Effector memory CD4-positive, alpha-beta T cell (primary cell): ENCODE measurements around the gene TMEM42.
"Not testable (repeated sequence)": the region's sequence is repeated elsewhere in the genome, so short reads cannot be mapped to it uniquely, and the experiment has no call there.

Experiments
- DNase-seq, 3 donors: peaks; one replicate each; pipeline ENCODE4 v3.0.0-alpha.2; 2020
- H3K27ac ChIP-seq: 2 replicates; pipeline ENCODE4 v1.7.0; 2013; ENCODE audit warnings: mild to moderate bottlenecking, low read length, moderate library complexity; ENCODE audit not compliant: insufficient read depth, poor library complexity, severe bottlenecking
- H3K27me3 ChIP-seq: replicated peaks from 2 replicates; pipeline ENCODE4 v1.7.0; 2013; ENCODE audit warnings: mild to moderate bottlenecking, low read length; ENCODE audit not compliant: insufficient read depth, control insufficient read depth, poor library complexity, severe bottlenecking
- H3K36me3 ChIP-seq: 2 replicates; pipeline ENCODE4 v1.7.0; 2013; ENCODE audit warnings: mild to moderate bottlenecking, low read length, moderate library complexity; ENCODE audit not compliant: control insufficient read depth, insufficient read depth
- H3K4me1 ChIP-seq: 2 replicates; pipeline ENCODE4 v1.7.0; 2013; ENCODE audit warnings: low read length, mild to moderate bottlenecking; ENCODE audit not compliant: control insufficient read depth, insufficient read depth, poor library complexity, severe bottlenecking
- H3K4me3 ChIP-seq: 2 replicates; pipeline ENCODE4 v1.7.0; 2013; ENCODE audit warnings: low read length, low read depth, mild to moderate bottlenecking; ENCODE audit not compliant: insufficient read depth, poor library complexity, severe bottlenecking
- H3K9me3 ChIP-seq: 2 replicates; pipeline ENCODE4 v1.7.0; 2013; ENCODE audit warnings: mild to moderate bottlenecking, low read length, moderate library complexity; ENCODE audit not compliant: control insufficient read depth
- total RNA-seq, 3 donors: gene quantifications; one replicate each; lab custom pipeline; 2026; lab: John Stamatoyannopoulos, UW

Gene TMEM42
- 7.2 to 11.4 (median 9.5) reads per million in 3 donors for total RNA-seq

DNA sequence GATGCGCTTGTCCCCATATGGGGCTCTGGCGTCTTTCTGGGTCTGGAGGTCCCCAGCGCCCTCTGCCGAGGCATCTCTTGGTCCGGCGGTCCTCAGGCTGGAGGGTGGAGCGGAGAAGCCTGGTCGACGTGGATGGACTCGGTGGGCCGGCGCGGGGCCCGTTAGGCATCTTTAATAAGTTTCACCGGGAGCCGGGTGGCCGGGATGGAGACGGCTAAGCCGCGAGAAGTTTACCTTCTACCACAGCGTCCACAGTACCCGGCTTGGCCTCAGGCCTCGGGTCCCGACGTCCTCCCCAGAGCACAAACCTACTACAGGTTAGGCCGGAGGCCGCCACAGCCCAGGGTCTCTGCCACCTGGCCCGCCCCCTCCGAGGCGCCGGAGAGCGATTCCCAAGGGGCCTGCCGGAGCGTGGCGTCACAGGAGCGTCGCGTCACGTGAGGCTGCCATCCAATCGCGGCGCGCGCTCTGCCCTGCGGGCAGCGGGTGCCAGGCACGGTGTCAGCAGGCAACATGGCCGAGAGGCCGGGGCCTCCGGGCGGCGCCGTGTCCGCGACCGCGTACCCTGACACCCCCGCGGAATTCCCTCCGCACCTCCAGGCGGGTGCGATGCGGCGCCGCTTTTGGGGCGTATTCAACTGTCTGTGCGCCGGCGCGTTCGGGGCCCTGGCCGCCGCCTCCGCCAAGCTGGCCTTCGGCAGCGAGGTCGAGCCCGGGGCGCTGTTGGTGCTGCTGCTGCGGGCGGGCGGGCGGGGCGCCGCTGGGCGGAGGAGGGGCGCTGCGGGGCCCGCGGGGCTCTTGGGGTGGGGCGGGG lies at the start of gene TMEM42:
TSS of gene TMEM42 (plus strand) at position 501 of the 814 bp plus-strand sequence. CDS start at position 514, 13 bp downstream.
- peak within 1 kb of the TSS; percentile 56 for H3K4me3 ChIP-seq
- no peaks in the 10 kb centered on the region for H3K27me3 ChIP-seq
- no peaks in the 10 kb centered on the region for H3K9me3 ChIP-seq
- peaks cover 3% of the 10 kb centered on the region for H3K36me3 ChIP-seq
- H3K27ac ChIP-seq: peak within 1 kb of the TSS; percentile 62
- peaks cover 16% of the 10 kb centered on the region for H3K4me1 ChIP-seq
- DNase-seq: peak; percentile 77 to 83 (median 78)

DNA sequence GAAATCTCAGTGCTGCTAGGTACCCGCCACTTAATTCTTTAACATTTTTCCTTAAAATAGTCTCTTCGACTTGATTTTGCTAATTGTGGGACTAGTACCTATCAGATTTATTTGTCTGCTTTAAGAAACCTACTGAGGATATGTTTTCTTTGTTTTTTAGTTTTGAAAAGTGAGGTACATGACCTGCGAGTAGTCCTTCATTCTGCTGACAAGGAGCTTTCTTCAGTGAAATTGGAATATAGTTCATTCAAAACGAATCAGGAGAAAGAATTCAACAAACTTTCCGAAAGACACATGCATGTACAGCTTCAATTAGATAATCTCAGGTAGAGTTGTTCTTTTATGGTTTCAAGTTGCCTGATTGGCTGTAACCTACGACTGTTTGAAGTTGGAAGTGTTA lies 47.0 kb upstream of the TMEM42 start:
- no peaks in the 10 kb centered on the region for H3K36me3 ChIP-seq

DNA sequence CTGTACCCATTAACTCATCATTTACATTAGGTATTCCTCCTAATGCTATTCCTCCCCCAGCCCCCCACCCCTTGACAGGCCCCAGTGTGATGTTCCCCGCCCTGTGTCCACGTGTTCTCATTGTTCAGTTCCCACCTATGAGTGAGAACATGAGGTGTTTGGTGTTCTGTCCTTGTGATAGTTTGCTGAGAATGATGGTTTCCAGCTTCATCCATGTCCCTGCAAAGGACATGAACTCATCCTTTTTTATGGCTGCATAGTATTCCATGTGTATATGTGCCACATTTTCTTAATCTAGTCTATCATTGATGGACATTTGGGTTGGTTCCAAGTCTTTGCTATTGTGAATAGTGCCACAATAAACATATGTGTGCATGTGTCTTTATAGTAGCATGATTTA lies 45.4 kb upstream of the TMEM42 start:
- not testable (repeated sequence) for H3K4me3 ChIP-seq, H3K9me3 ChIP-seq, H3K4me1 ChIP-seq, DNase-seq, H3K27ac ChIP-seq, H3K27me3 ChIP-seq, H3K36me3 ChIP-seq

More for the DNA sequence above, 47.0 kb upstream of the TMEM42 start:
- DNase-seq: no peak
- H3K4me1 ChIP-seq: no peaks in the 10 kb centered on the region
- no peak overlapping the region for H3K4me3 ChIP-seq
- H3K27me3 ChIP-seq: no peaks in the 10 kb centered on the region
- H3K27ac ChIP-seq: no peak overlapping the region
- no peaks in the 10 kb centered on the region for H3K9me3 ChIP-seq

- H3K4me1 ChIP-seq, H3K27ac ChIP-seq, H3K4me3 ChIP-seq, H3K9me3 ChIP-seq, DNase-seq, H3K27me3 ChIP-seq, H3K36me3 ChIP-seq: not testable (repeated sequence)
Observed at GRCh38 chr3:44821206-44821605, 40.5 kb upstream of the TMEM42 start.

- no peaks in the 10 kb centered on the region for H3K4me1 ChIP-seq
- H3K36me3 ChIP-seq: no peaks in the 10 kb centered on the region
- no peaks in the 10 kb centered on the region for H3K27me3 ChIP-seq
- no peak for DNase-seq
- H3K27ac ChIP-seq: no peak overlapping the region
- no peaks in the 10 kb centered on the region for H3K9me3 ChIP-seq
- no peak overlapping the region for H3K4me3 ChIP-seq
Observed at GRCh38 chr3:44825264-44825925, 36.3 kb upstream of the TMEM42 start.

GRCh38 chr3:44827196-44827595 lies 34.5 kb upstream of the TMEM42 start:
- Histone ChIP-seq H3K4me3 (no peak overlapping the region), H3K9me3 (no peaks in the 10 kb centered on the region), H3K36me3 (no peaks in the 10 kb centered on the region), H3K27me3 (no peaks in the 10 kb centered on the region), H3K27ac (no peak overlapping the region), H3K4me1 (no peaks in the 10 kb centered on the region)
- no peak for DNase-seq

- Histone ChIP-seq H3K9me3 (no peaks in the 10 kb centered on the region), H3K36me3 (no peaks in the 10 kb centered on the region), H3K4me1 (no peaks in the 10 kb centered on the region), H3K4me3 (no peak overlapping the region), H3K27me3 (no peaks in the 10 kb centered on the region), H3K27ac (no peak overlapping the region)
- DNase-seq: no peak
Observed at GRCh38 chr3:44831232-44831631, 30.5 kb upstream of the TMEM42 start.

- H3K4me3 ChIP-seq: no peak overlapping the region
- no peak for DNase-seq
- H3K36me3 ChIP-seq: no peaks in the 10 kb centered on the region
- no peak overlapping the region for H3K27ac ChIP-seq
- H3K9me3 ChIP-seq: peaks cover 3% of the 10 kb centered on the region
- H3K4me1 ChIP-seq: no peaks in the 10 kb centered on the region
- H3K27me3 ChIP-seq: no peaks in the 10 kb centered on the region
Observed at GRCh38 chr3:44832032-44832431, 29.7 kb upstream of the TMEM42 start.

GRCh38 chr3:44832965-44833364 lies 28.7 kb upstream of the TMEM42 start:
- H3K27ac ChIP-seq: no peak overlapping the region
- no peaks in the 10 kb centered on the region for H3K36me3 ChIP-seq
- DNase-seq: no peak
- H3K4me3 ChIP-seq: no peak overlapping the region
- peaks cover 3% of the 10 kb centered on the region for H3K9me3 ChIP-seq
- no peaks in the 10 kb centered on the region for H3K27me3 ChIP-seq
- no peaks in the 10 kb centered on the region for H3K4me1 ChIP-seq

DNA sequence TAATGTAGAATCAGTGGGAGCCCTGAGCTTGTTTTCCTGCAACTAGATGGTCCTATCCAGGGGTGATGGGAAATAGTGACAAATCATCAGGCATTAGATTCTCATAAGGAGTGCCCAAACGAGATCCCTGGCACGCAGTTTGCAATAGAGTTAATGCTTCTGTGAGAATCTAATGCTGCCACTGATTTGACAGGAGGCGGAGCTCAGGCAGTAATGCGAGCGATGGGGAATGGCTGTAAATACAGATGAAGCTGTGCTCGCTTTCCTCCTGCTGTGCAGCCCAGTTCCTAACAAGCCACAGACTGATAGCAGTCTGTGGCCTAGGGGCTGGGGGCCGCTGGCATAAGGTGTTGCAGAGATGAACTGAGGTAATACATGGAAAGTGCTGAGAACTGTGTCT lies 28.3 kb upstream of the TMEM42 start:
- Histone ChIP-seq H3K36me3 (no peaks in the 10 kb centered on the region), H3K4me1 (no peaks in the 10 kb centered on the region), H3K4me3 (no peak overlapping the region), H3K27ac (no peak overlapping the region), H3K9me3 (peaks cover 3% of the 10 kb centered on the region), H3K27me3 (no peaks in the 10 kb centered on the region)
- no peak for DNase-seq
